Astrocyte (in vitro differentiated cells and primary cell): Measurements from ENCODE around the gene FBXL7.

ENCODE experiments used
- EZH2 ChIP-seq: IDR thresholded peaks from 2 replicates; pipeline ENCODE4 v1.6.1; 2012; ENCODE audit warnings: mild to moderate bottlenecking, low read length, inconsistent platforms; ENCODE audit not compliant: insufficient read depth
- TF ChIP-seq, protein P1 (sequence below): IDR thresholded peaks from 2 replicates; pipeline ENCODE4 v1.5.1; 2011; ENCODE audit warnings: low read depth, mild to moderate bottlenecking, inconsistent platforms, low read length, moderate library complexity; ENCODE audit not compliant: insufficient read depth

GRCh38 chr5:15547261-15547839 is 47.4 kb downstream of the FBXL7 start:
- TF ChIP-seq, protein P1, sequence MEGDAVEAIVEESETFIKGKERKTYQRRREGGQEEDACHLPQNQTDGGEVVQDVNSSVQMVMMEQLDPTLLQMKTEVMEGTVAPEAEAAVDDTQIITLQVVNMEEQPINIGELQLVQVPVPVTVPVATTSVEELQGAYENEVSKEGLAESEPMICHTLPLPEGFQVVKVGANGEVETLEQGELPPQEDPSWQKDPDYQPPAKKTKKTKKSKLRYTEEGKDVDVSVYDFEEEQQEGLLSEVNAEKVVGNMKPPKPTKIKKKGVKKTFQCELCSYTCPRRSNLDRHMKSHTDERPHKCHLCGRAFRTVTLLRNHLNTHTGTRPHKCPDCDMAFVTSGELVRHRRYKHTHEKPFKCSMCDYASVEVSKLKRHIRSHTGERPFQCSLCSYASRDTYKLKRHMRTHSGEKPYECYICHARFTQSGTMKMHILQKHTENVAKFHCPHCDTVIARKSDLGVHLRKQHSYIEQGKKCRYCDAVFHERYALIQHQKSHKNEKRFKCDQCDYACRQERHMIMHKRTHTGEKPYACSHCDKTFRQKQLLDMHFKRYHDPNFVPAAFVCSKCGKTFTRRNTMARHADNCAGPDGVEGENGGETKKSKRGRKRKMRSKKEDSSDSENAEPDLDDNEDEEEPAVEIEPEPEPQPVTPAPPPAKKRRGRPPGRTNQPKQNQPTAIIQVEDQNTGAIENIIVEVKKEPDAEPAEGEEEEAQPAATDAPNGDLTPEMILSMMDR, result no peak
- no peak for TF ChIP-seq EZH2
